ENCODE measurements around the gene TRAPPC3L. TPM values are rescaled to one million over a fixed set of nuclear protein-coding genes. Genes with fewer than 3 reads are reported as not detected.
A peak's percentile ranks its signal among the peaks of the same experiment; 100 is the strongest.

TRAPPC3L gene
- total RNA-seq, 2 experiments from 2014 or later, result not detected

- ATAC-seq (ENCODE audit: low read depth) (no peak), DNase-seq (no peak)
- Mint-ChIP-seq H3K36me3 (peaks cover 10% of the 10 kb centered on the region), H3K4me3 (no peak overlapping the region), H3K27me3 (peaks cover 27% of the 10 kb centered on the region), H3K27ac (no peak overlapping the region), H3K9me3 (no peaks in the 10 kb centered on the region), H3K4me1 (peaks cover 40% of the 10 kb centered on the region)
- POLR2A ChIA-PET, result no interaction called here
Measured at GRCh38 chr6:116447052-116447451, 98.4 kb downstream of the TRAPPC3L start.

- peaks cover 35% of the 10 kb centered on the region for H3K4me1 Mint-ChIP-seq
- no peaks in the 10 kb centered on the region for H3K9me3 Mint-ChIP-seq
- no peak for ATAC-seq (ENCODE audit: low read depth)
- peaks cover 31% of the 10 kb centered on the region for H3K27me3 Mint-ChIP-seq
- POLR2A ChIA-PET, result no interaction called here
- no peak overlapping the region for H3K4me3 Mint-ChIP-seq
- H3K27ac Mint-ChIP-seq, result no peak overlapping the region
- no peak for DNase-seq
- H3K36me3 Mint-ChIP-seq, result peaks cover 10% of the 10 kb centered on the region
Measured at GRCh38 chr6:116446399-116446798, 99.1 kb downstream of the TRAPPC3L start.

GRCh38 chr6:116445102-116445501, 100.4 kb downstream of the TRAPPC3L start:
- no peak for DNase-seq
- POLR2A ChIA-PET, result no interaction called here
- no peak overlapping the region for H3K4me3 Mint-ChIP-seq
- H3K4me1 Mint-ChIP-seq, result peaks cover 24% of the 10 kb centered on the region
- peaks cover 9% of the 10 kb centered on the region for H3K36me3 Mint-ChIP-seq
- ATAC-seq (ENCODE audit: low read depth), result peak; percentile 20
- no peak overlapping the region for H3K27ac Mint-ChIP-seq
- peaks cover 36% of the 10 kb centered on the region for H3K27me3 Mint-ChIP-seq
- H3K9me3 Mint-ChIP-seq, result no peaks in the 10 kb centered on the region

Other genes starting within 250 kb of the TRAPPC3L start
- 1 to 10 TPM; 3.9 to 4.1 TPM for gene DSE, start 174.7 kb downstream of the TRAPPC3L start, total RNA-seq
- 10 to 100 TPM; 23.2 to 26.7 TPM for gene CALHM6, start 84.3 kb downstream of the TRAPPC3L start, total RNA-seq
- not detected for gene CALHM5, start 34.0 kb downstream of the TRAPPC3L start, total RNA-seq
- not detected for gene CALHM4, start 8.1 kb upstream of the TRAPPC3L start, total RNA-seq
- gene RWDD1, start 25.8 kb upstream of the TRAPPC3L start, total RNA-seq, result 10 to 100 TPM; 33.2 to 36.6 TPM
- under 1 TPM; 0.14 to 0.22 TPM for gene RSPH4A, start 70.8 kb upstream of the TRAPPC3L start, total RNA-seq
- 10 to 100 TPM; 18.4 to 20.8 TPM for gene ZUP1, start 123.1 kb upstream of the TRAPPC3L start, total RNA-seq
- gene KPNA5, start 135.5 kb upstream of the TRAPPC3L start, total RNA-seq, result 10 to 100 TPM; 29.5 to 35.0 TPM
- not detected for gene FAM162B, start 220.0 kb upstream of the TRAPPC3L start, total RNA-seq